ENCODE measurements around the gene SLC10A3.

DNA sequence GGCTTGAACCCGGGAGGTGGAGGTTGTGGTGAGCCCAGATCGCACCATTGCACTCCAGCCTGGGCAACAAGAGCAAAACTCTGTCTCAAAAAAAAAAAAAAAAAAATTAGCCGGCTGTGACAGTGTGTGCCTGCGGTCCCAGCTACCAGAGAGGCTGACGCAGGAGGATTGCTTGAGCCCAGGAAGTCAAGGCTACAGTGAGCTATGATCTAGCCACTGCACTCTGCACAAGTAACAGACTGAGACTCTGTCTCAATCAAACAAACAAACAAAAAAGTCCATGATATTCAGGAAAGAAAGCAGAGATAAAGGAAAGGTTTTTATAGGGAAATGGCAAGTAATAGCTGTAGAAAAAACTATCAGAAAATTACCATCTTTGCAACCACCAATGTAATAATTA lies 9.2 kb downstream of the SLC10A3 start:
- TF ChIP-seq, protein P1, sequence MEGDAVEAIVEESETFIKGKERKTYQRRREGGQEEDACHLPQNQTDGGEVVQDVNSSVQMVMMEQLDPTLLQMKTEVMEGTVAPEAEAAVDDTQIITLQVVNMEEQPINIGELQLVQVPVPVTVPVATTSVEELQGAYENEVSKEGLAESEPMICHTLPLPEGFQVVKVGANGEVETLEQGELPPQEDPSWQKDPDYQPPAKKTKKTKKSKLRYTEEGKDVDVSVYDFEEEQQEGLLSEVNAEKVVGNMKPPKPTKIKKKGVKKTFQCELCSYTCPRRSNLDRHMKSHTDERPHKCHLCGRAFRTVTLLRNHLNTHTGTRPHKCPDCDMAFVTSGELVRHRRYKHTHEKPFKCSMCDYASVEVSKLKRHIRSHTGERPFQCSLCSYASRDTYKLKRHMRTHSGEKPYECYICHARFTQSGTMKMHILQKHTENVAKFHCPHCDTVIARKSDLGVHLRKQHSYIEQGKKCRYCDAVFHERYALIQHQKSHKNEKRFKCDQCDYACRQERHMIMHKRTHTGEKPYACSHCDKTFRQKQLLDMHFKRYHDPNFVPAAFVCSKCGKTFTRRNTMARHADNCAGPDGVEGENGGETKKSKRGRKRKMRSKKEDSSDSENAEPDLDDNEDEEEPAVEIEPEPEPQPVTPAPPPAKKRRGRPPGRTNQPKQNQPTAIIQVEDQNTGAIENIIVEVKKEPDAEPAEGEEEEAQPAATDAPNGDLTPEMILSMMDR (IDR thresholded peaks at IDR 0.05) = no peak
- TF ChIP-seq EP300 (IDR thresholded peaks at IDR 0.05) (no peak), POLR2A (IDR thresholded peaks at IDR 0.05; ENCODE audit: low read depth) (no peak), POLR2AphosphoS5 (IDR thresholded peaks at IDR 0.05) (no peak)
